Measurements from ENCODE around the gene OR5L2.

DNA sequence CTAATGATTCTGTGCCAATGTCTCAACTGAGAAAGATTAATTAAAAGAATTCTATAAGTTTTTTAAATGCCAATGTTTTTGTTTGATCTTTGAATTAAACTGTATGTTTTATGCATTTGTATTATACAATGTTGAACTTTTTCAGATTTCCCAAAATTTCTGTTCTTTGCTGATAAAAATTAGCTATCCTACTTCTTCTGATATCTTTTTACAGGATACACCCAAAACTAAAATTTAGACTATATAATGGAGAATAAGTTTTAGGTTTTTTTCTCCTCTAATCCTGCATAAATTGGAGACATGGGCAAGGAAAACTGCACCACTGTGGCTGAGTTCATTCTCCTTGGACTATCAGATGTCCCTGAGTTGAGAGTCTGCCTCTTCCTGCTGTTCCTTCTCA, at the start of gene OR5L2:
- TF ChIP-seq, protein P1, sequence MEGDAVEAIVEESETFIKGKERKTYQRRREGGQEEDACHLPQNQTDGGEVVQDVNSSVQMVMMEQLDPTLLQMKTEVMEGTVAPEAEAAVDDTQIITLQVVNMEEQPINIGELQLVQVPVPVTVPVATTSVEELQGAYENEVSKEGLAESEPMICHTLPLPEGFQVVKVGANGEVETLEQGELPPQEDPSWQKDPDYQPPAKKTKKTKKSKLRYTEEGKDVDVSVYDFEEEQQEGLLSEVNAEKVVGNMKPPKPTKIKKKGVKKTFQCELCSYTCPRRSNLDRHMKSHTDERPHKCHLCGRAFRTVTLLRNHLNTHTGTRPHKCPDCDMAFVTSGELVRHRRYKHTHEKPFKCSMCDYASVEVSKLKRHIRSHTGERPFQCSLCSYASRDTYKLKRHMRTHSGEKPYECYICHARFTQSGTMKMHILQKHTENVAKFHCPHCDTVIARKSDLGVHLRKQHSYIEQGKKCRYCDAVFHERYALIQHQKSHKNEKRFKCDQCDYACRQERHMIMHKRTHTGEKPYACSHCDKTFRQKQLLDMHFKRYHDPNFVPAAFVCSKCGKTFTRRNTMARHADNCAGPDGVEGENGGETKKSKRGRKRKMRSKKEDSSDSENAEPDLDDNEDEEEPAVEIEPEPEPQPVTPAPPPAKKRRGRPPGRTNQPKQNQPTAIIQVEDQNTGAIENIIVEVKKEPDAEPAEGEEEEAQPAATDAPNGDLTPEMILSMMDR (IDR thresholded peaks at IDR 0.05; ENCODE audit: low read length) = no peak
- TF ChIP-seq EZH2 (IDR thresholded peaks at IDR 0.05; ENCODE audit: borderline replicate concordance, low read length) = no peak
